Measurements from ENCODE around the gene MON1A. TPM values are rescaled to one million over a fixed set of nuclear protein-coding genes. Genes with fewer than 3 reads are reported as not detected.

MON1A gene
- total and polyA plus RNA-seq, 2 of the 8 experiments (the other 6 are each of a cell fraction or from before 2014, with no cell fraction given) = 10.3 to 14.1 TPM

DNA sequence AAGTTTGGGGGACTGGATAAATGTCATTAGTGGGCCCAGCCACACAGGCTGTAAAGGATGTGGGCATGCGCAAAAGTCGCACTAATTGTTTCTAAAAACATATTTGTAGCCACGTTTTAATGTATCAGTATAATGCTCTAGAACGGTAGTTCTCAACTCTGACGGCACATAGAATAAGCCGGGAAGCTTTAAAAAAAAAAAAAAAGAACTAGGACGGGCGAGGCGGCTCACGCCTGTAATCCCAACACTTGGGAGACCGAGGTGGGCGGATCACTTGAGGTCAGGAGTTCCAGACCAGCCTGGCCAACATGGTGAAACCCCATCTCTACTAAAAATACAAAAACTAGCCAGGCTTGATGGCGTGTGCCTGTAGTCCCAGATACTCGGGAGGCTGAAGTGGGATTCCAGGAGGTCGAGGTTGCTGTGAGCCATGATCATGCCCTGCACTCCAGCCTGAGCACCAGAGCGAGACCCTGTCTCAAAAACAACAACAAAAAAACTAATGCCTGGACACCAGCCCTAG, 618 bp upstream of the MON1A start:
- 0 out of 2 replicates have a peak overlapping the region, but pooled peaks have one; percentile 6 for H2BK20ac ChIP-seq (ENCODE audit: low read length)
- H3K4me2 ChIP-seq (ENCODE audit: insufficient read depth in 1 of 2, low read depth in 2 of 2, low read length in 2 of 2) = peak overlapping the region; percentile 33 to 82
- peak overlapping the region; percentile 4 for H4K91ac ChIP-seq (replicated peaks; ENCODE audit: insufficient read length, low read length)
- no peak overlapping the region for H4K8ac ChIP-seq (ENCODE audit: extremely low read depth, insufficient read depth, low read length)
- H3K36me3 ChIP-seq (ENCODE audit: control insufficient read depth in 2 of 4, insufficient read depth in 4 of 4, low read length in 3 of 4) = no peaks in the 10 kb centered on the region
- H3K27me3 ChIP-seq (replicated peaks in 1 of 4; ENCODE audit: control insufficient read depth in 3 of 4, extremely low read depth in 1 of 4, insufficient read depth in 3 of 4, low read length in 3 of 4) = no peaks in the 10 kb centered on the region
- H3K27ac ChIP-seq (ENCODE audit: low read depth, low read length) = peak overlapping the region; percentile 39; the same call in 1 of the 2 replicates
- FAIRE-seq = no peak
- peak overlapping the region; percentile 72; the same call in 1 of the 2 replicates for H2BK15ac ChIP-seq (ENCODE audit: low read length)
- no peak overlapping the region for H3K23ac ChIP-seq (ENCODE audit: insufficient read length)
- 66% methylated on average over 14 of the region's 16 CpGs; no CpG with 5 or more reads in 1 of the 2 experiments for WGBS, 2 experiments (ENCODE audit: extremely low coverage in 1 of 2, insufficient coverage in 1 of 2, insufficient read length in 1 of 2, insufficient replicate concordance in 2 of 2, low coverage in 1 of 2, low lambda C conversion rate in 2 of 2, missing lambda C conversion rate in 1 of 2)
- H3K4me1 ChIP-seq (replicated peaks in 1 of 4; ENCODE audit: control insufficient read depth in 3 of 4, insufficient read depth in 4 of 4, low read length in 3 of 4) = peaks cover 2 to 9% (median 5%) of the 10 kb centered on the region in 4 experiments; a peak in 5 of 7 replicates
- H3K79me2 ChIP-seq (ENCODE audit: control insufficient read depth in 1 of 2, insufficient read depth in 2 of 2, low read length in 2 of 2) = no peaks in the 10 kb centered on the region
- DNase-seq (ENCODE audit: low read depth in 1 of 2, low spot score in 2 of 2) = no peak
- H3K4ac ChIP-seq (replicated peaks; ENCODE audit: insufficient read length, low read depth, low read length) = peak overlapping the region; percentile 63
- H3K56ac ChIP-seq (replicated peaks; ENCODE audit: insufficient read length, low read depth, low read length) = no peak overlapping the region
- ChIA-PET POLR2A (ENCODE audit: partially characterized antibody) (interaction anchor here (0.9 to 3.1 kb wide), 10 partner anchors 9 to 159 kb away, joined by 3 to 32 read pairs (median 4); partner anchors contain the start of genes RBM5 and RBM6), CTCF (ENCODE audit: partially characterized antibody) (interaction anchor here (0.6 to 4.4 kb wide), 17 partner anchors 10 to 205 kb away, joined by 3 to 36 read pairs (median 4); partner anchors contain the start of genes INKA1 and RBM6)
- peak overlapping the region; percentile 61; the same call in 1 of the 2 replicates for H2BK5ac ChIP-seq (ENCODE audit: low read depth, low read length)
- no peak for TF ChIP-seq JUND (IDR thresholded peaks at IDR 0.05; ENCODE audit: low read length)
- peak overlapping the region; percentile 97 for H3K18ac ChIP-seq (ENCODE audit: extremely low read depth, low read length)
- no peaks in the 10 kb centered on the region for H4K20me1 ChIP-seq (replicated peaks in 1 of 2; ENCODE audit: control insufficient read depth in 1 of 2, insufficient read depth in 2 of 2, low read length in 2 of 2)
- peak overlapping the region; percentile 61 to 87 (median 80); a peak in 7 of 8 replicates for H3K4me3 ChIP-seq (ENCODE audit: extremely low read depth in 1 of 4, insufficient read depth in 2 of 4, low read depth in 3 of 4, low read length in 4 of 4)
- no peaks in the 10 kb centered on the region for H3K23me2 ChIP-seq (ENCODE audit: low read depth, low read length)
- peak overlapping the region; percentile 5 for H4K5ac ChIP-seq (ENCODE audit: insufficient read length, low read depth, low read length)
- peak overlapping the region; percentile 85; the same call in 1 of the 2 replicates for H2BK12ac ChIP-seq (ENCODE audit: low read depth, low read length)
- peak overlapping the region; percentile 28; the same call in 1 of the 2 replicates for H2AFZ ChIP-seq (ENCODE audit: low read length)
- no peaks in the 10 kb centered on the region for H3K79me1 ChIP-seq (ENCODE audit: low read depth, low read length)
- H3K14ac ChIP-seq (ENCODE audit: insufficient read length) = no peak overlapping the region
- no peak overlapping the region for H2AK5ac ChIP-seq (ENCODE audit: low read depth, low read length)
- no peak overlapping the region for H2BK120ac ChIP-seq (replicated peaks; ENCODE audit: low read depth, low read length)
- peak overlapping the region in 1 of 4 experiments; percentile 16; a peak in 1 of 7 replicates for H3K9ac ChIP-seq (replicated peaks in 1 of 4; ENCODE audit: extremely low read depth in 1 of 4, low read depth in 3 of 4, low read length in 3 of 4)
- no peaks in the 10 kb centered on the region for H3K9me3 ChIP-seq (ENCODE audit: insufficient read depth in 2 of 2, low read depth in 1 of 2, low read length in 1 of 2)
